GM12891 (cell line): Measurements from ENCODE around the gene MAPK1. TPM values are rescaled to one million over a fixed set of nuclear protein-coding genes. Genes with fewer than 3 reads are reported as not detected.
"Not testable (repeated sequence)": the region's sequence is repeated elsewhere in the genome, so short reads cannot be mapped to it uniquely, and the experiment has no call there.

Experiments
- DNase-seq: peaks from one replicate; pipeline ENCODE4 v3.0.0; 2011; ENCODE audit warnings: low spot score; ENCODE audit not compliant: insufficient read length
- FAIRE-seq: peaks from 2 replicates; lab custom pipeline; 2011; peaks lifted over from hg19 to GRCh38; lab: Jason Lieb, UNC
- PAX5 ChIP-seq: IDR thresholded peaks from 2 replicates; pipeline ENCODE4 v1.6.1; 2011; ENCODE audit warnings: low read length, moderate library complexity, mild to moderate bottlenecking; ENCODE audit not compliant: insufficient read depth, severe bottlenecking
- POLR2A ChIP-seq: IDR thresholded peaks from 2 replicates; pipeline ENCODE4 v1.6.1; 2011; ENCODE audit warnings: low read depth, low read length, control low read depth
- POLR2AphosphoS5 ChIP-seq: IDR thresholded peaks from 2 replicates; pipeline ENCODE4 v1.6.1; 2011; ENCODE audit warnings: low read depth, low read length, control low read depth
- POU2F2 ChIP-seq: IDR thresholded peaks from 2 replicates; pipeline ENCODE4 v1.6.1; 2011; ENCODE audit warnings: low read depth, mild to moderate bottlenecking, control low read depth, low read length, moderate library complexity
- SPI1 ChIP-seq: IDR thresholded peaks from 2 replicates; pipeline ENCODE4 v1.6.1; 2011; ENCODE audit warnings: low read depth, low read length, control low read depth
- TAF1 ChIP-seq: IDR thresholded peaks from 2 replicates; pipeline ENCODE4 v1.6.1; 2011; ENCODE audit warnings: low read depth, low read length, control low read depth
- polyA plus RNA-seq: library from polyadenylated mRNA; unstranded; fragments of >200 nt; gene quantifications from one replicate; pipeline ENCODE4 v1.2.1, GENCODE V29; 2012; ENCODE audit warnings: low read depth, missing spikeins, inconsistent platforms; ENCODE audit not compliant: missing spikeins

The MAPK1 gene
- 28.8 TPM for polyA plus RNA-seq

- FAIRE-seq = peak; percentile 99
- 0 out of 2 replicates have a peak, but pooled peaks have one; percentile 0 for TF ChIP-seq SPI1
- TF ChIP-seq POLR2AphosphoS5 = peak; percentile 94
- peak; percentile 100 for TF ChIP-seq POU2F2
- no peak for TF ChIP-seq PAX5
- peak; percentile 91 for TF ChIP-seq POLR2A
- TF ChIP-seq TAF1 = peak; percentile 68
These were observed at the start of gene MAPK1 for GRCh38 chr22:21867528-21868266. TSS of gene MAPK1 (minus strand) at chr22:21867645. CDS start at chr22:21867440, 205 bp downstream.

GRCh38 chr22:21916309-21916918 lies 49.0 kb upstream of the MAPK1 start:
- no peak for DNase-seq
- TF ChIP-seq SPI1 (no peak), TAF1 (no peak), PAX5 (no peak), POLR2A (no peak), POU2F2 (no peak), POLR2AphosphoS5 (no peak)
- FAIRE-seq = no peak

More at GRCh38 chr22:21867528-21868266, at the start of gene MAPK1:
- DNase-seq = peak; percentile 80

GRCh38 chr22:21915624-21916308 lies 48.3 kb upstream of the MAPK1 start:
- DNase-seq (no peak), FAIRE-seq (no peak)
- TF ChIP-seq POU2F2 = no peak
- TF ChIP-seq POLR2A = no peak
- TF ChIP-seq PAX5 = no peak
- no peak for TF ChIP-seq POLR2AphosphoS5
- TF ChIP-seq TAF1 = no peak
- no peak for TF ChIP-seq SPI1

GRCh38 chr22:21914033-21914642 lies 46.7 kb upstream of the MAPK1 start:
- FAIRE-seq, DNase-seq: not testable (repeated sequence)

GRCh38 chr22:21910367-21910766 lies 42.9 kb upstream of the MAPK1 start:
- DNase-seq, FAIRE-seq: not testable (repeated sequence)

GRCh38 chr22:21909871-21910270 lies 42.4 kb upstream of the MAPK1 start:
- no peak for DNase-seq
- TF ChIP-seq POU2F2 = no peak
- TF ChIP-seq PAX5 = no peak
- no peak for TF ChIP-seq POLR2A
- TF ChIP-seq SPI1 = no peak
- no peak for FAIRE-seq

GRCh38 chr22:21907638-21908522 lies 40.4 kb upstream of the MAPK1 start:
- TF ChIP-seq POLR2AphosphoS5 (no peak), POU2F2 (no peak)
- FAIRE-seq (no peak), DNase-seq (no peak)

- FAIRE-seq, DNase-seq: not testable (repeated sequence)
These were observed 37.8 kb upstream of the MAPK1 start for GRCh38 chr22:21905234-21905633.

GRCh38 chr22:21904250-21904789 lies 36.9 kb upstream of the MAPK1 start:
- DNase-seq (no peak), FAIRE-seq (no peak)
- TF ChIP-seq TAF1 (no peak), SPI1 (no peak), POLR2AphosphoS5 (no peak), POLR2A (no peak), PAX5 (no peak), POU2F2 (no peak)

- TF ChIP-seq POU2F2 (no peak), SPI1 (no peak), PAX5 (no peak), POLR2A (no peak), POLR2AphosphoS5 (no peak), TAF1 (no peak)
- no peak for FAIRE-seq
- DNase-seq = no peak
These were observed 35.8 kb upstream of the MAPK1 start for GRCh38 chr22:21903283-21903682.
